NAMALWA (cell line): Measurements from ENCODE around the gene PLD2.
"Not testable (repeated sequence)": the region's sequence is repeated elsewhere in the genome, so short reads cannot be mapped to it uniquely, and the experiment has no call there.

Experiments
- DNase-seq: peaks from one replicate; pipeline ENCODE4 v3.0.0-alpha.2; 2015; ENCODE audit warnings: low spot score

PLD2 gene

GRCh38 chr17:4858068-4858881 lies 51.3 kb downstream of the PLD2 start:
- no peak for DNase-seq

- DNase-seq = no peak
Measured at GRCh38 chr17:4858882-4859260, 51.9 kb downstream of the PLD2 start.

- DNase-seq = no peak
Measured at GRCh38 chr17:4859816-4860625, 53.1 kb downstream of the PLD2 start.

GRCh38 chr17:4860651-4861050 lies 53.7 kb downstream of the PLD2 start:
- no peak for DNase-seq

GRCh38 chr17:4861052-4861451 lies 54.1 kb downstream of the PLD2 start:
- no peak for DNase-seq

- no peak for DNase-seq
Measured at GRCh38 chr17:4862720-4863119, 55.8 kb downstream of the PLD2 start.

GRCh38 chr17:4863321-4863720 lies 56.4 kb downstream of the PLD2 start:
- no peak for DNase-seq

- DNase-seq = not testable (repeated sequence)
Measured at GRCh38 chr17:4867535-4867934, 60.6 kb downstream of the PLD2 start.

- not testable (repeated sequence) for DNase-seq
Measured at GRCh38 chr17:4869058-4869998, 62.4 kb downstream of the PLD2 start.

GRCh38 chr17:4870855-4871254 lies 63.9 kb downstream of the PLD2 start:
- DNase-seq = no peak

GRCh38 chr17:4872786-4873185 lies 65.8 kb downstream of the PLD2 start:
- no peak for DNase-seq
